ENCODE measurements around the gene HOXA10.

Gene HOXA10

DNA sequence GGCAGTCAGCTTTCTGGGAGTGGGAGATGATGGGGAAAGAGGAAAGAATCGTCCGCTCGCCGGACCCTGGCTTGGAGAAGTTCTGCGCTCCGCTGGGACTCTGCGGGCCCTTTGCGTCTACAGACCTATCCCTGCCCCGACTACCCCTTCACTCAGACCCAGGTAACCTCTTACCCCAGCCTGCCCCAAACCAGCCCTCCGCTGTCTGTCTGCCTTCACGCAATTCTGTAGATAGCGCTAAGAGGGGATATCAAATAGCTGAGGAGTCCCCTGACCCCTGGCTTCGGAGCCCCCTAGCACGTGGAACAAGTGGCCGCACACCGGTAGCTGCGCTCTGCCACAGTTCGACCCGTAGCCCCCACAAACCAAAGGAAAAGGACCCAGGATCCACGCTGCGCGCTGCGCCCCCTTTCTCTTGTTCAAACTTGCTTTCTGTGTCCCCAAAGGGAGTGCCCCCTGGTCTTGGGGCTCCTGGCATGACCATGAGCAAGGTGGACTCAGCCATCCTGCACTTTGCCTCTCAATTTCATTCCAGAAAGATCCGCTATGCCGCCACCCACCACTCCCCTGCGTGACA, 50.6 kb downstream of the HOXA10 start:
- H3K27me3 ChIP-seq (replicated peaks; ENCODE audit: control insufficient read depth, insufficient read depth, low read length) = no peaks in the 10 kb centered on the region
- H3K9me3 ChIP-seq (ENCODE audit: control insufficient read depth, low read length) = no peaks in the 10 kb centered on the region
- H3K4me1 ChIP-seq (ENCODE audit: control insufficient read depth, insufficient read depth, low read length) = peaks cover 35% of the 10 kb centered on the region
- no peak overlapping the region for H3K4me3 ChIP-seq (ENCODE audit: low read length)
- no peak overlapping the region for H3K9ac ChIP-seq (ENCODE audit: low read length)
- H3K36me3 ChIP-seq (ENCODE audit: control insufficient read depth, insufficient read depth, low read length, severe bottlenecking) = peaks cover 16% of the 10 kb centered on the region
- no peak for DNase-seq (ENCODE audit: low read depth)

DNA sequence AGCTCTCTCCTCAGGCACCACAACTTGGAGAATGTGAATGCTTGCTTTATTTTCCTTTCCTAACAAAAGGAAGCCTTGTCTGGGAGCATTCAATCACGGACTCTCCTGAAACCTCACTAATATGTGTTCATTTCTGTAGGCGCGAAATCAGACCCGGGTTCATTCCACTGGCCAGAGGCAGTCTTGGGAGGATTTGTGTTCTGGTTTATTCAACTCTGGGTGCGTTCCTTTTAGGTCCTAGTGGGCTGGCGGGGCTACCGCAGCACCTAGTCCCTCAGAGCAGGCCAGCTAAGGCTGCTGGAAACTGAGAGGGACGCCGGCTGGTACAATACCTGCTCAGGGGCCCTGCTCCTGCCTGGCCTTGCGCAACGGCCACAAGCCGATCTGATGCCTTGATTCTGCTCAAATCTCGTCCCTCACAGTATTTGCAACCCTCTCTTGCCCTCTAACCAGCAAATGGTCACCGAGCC, 51.1 kb downstream of the HOXA10 start:
- H3K4me1 ChIP-seq (ENCODE audit: control insufficient read depth, insufficient read depth, low read length) = peaks cover 34% of the 10 kb centered on the region
- DNase-seq (ENCODE audit: low read depth) = no peak
- H3K36me3 ChIP-seq (ENCODE audit: control insufficient read depth, insufficient read depth, low read length, severe bottlenecking) = peaks cover 20% of the 10 kb centered on the region
- H3K27me3 ChIP-seq (replicated peaks; ENCODE audit: control insufficient read depth, insufficient read depth, low read length) = no peaks in the 10 kb centered on the region
- no peak overlapping the region for H3K4me3 ChIP-seq (ENCODE audit: low read length)
- no peaks in the 10 kb centered on the region for H3K9me3 ChIP-seq (ENCODE audit: control insufficient read depth, low read length)
- H3K9ac ChIP-seq (ENCODE audit: low read length) = no peak overlapping the region

DNA sequence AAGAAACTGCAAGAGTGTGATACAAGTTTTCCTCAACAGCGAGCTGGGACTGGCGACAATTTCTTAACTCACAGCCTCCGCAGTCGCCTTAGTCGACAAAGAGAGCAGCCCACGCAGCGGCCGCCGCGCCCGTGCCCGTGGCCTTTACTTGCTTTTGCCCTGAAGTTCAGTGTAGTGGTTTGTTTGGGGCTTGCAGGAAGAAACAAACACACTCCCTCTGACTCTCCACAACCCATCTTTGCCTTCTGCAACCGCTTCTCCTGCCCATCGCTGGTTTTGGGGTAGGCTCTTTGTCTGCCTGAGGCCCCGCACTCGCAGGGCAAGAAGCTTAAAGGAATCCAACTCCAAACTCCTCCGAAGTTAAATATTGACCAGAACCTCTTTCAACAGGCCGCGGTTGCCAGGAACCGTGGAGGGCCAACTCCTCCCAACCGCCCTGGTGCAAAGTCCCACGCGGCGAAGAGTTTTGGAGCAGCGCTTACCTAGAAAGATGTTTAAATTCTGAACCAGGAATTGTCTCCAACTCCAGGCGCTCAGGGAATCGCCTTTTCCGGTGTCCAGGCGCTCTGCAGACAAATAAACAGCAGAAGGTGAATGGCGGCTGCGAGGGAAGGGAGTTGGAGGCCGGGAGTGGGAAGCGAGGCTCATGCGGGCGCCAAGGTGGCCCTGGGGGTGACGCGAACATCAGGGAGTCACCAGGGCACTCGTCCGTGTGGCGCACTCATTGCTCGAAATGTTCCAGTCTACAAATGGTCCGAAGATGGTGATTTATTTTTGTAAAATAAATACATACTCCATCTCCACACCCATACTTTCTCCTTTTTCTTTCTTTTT, 51.8 kb downstream of the HOXA10 start:
- H3K27me3 ChIP-seq (replicated peaks; ENCODE audit: control insufficient read depth, insufficient read depth, low read length) = no peaks in the 10 kb centered on the region
- H3K36me3 ChIP-seq (ENCODE audit: control insufficient read depth, insufficient read depth, low read length, severe bottlenecking) = peaks cover 24% of the 10 kb centered on the region
- peak overlapping the region; percentile 23 for H3K9ac ChIP-seq (ENCODE audit: low read length)
- H3K4me1 ChIP-seq (ENCODE audit: control insufficient read depth, insufficient read depth, low read length) = peaks cover 29% of the 10 kb centered on the region
- H3K9me3 ChIP-seq (ENCODE audit: control insufficient read depth, low read length) = no peaks in the 10 kb centered on the region
- H3K4me3 ChIP-seq (ENCODE audit: low read length) = no peak overlapping the region
- DNase-seq (ENCODE audit: low read depth) = no peak

DNA sequence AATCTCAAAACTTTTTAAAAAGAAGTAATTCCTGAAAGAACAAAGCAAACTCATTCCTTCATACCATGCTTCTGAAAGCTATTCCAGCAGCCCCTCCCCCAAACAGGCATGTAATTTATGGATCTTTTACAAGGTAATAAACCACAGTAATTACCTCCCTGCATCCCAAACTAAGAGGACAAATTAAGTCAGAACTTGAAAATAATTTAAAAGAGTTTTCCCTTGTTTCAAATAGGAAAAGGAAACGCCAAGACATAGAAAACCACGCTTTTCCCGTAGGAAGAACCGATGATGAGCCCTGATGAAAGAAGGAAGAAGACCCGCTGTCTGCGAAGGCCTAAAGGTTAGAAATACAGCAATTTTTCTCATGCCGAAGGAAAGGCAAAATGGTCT, 52.4 kb downstream of the HOXA10 start:
- H3K27me3 ChIP-seq (replicated peaks; ENCODE audit: control insufficient read depth, insufficient read depth, low read length) = no peaks in the 10 kb centered on the region
- peaks cover 32% of the 10 kb centered on the region for H3K4me1 ChIP-seq (ENCODE audit: control insufficient read depth, insufficient read depth, low read length)
- no peak for DNase-seq (ENCODE audit: low read depth)

More for the DNA sequence above, 52.4 kb downstream of the HOXA10 start:
- Histone ChIP-seq H3K9ac (ENCODE audit: low read length) (peak overlapping the region; percentile 23), H3K36me3 (ENCODE audit: control insufficient read depth, insufficient read depth, low read length, severe bottlenecking) (peaks cover 25% of the 10 kb centered on the region), H3K9me3 (ENCODE audit: control insufficient read depth, low read length) (no peaks in the 10 kb centered on the region), H3K4me3 (ENCODE audit: low read length) (no peak overlapping the region)

All from adipocyte (in vitro differentiated cells).